Bronchial epithelial cell (primary cell): ENCODE measurements around the gene SNAP29. TPM values are rescaled to one million over a fixed set of nuclear protein-coding genes. Genes with fewer than 3 reads are reported as not detected.
"Not testable (repeated sequence)": the region's sequence is repeated elsewhere in the genome, so short reads cannot be mapped to it uniquely, and the experiment has no call there.

Experiments used
- DNase-seq: peaks from one replicate; pipeline ENCODE4 v3.0.0-alpha.2; 2010; ENCODE audit warnings: low read depth
- FAIRE-seq: peaks from 2 replicates; lab custom pipeline; 2011; peaks lifted over from hg19 to GRCh38; lab: Jason Lieb, UNC
- H3K27me3 ChIP-seq: 2 replicates; pipeline ENCODE4 v1.5.1; 2011; ENCODE audit warnings: low read length; ENCODE audit not compliant: control insufficient read depth, insufficient read depth
- H3K36me3 ChIP-seq: 2 replicates; pipeline ENCODE4 v1.5.1; 2011; ENCODE audit warnings: low read length; ENCODE audit not compliant: control insufficient read depth, insufficient read depth
- H3K4me3 ChIP-seq: 2 replicates; pipeline ENCODE4 v1.5.1; 2011; ENCODE audit warnings: mild to moderate bottlenecking, low read depth, low read length, control low read depth
- total RNA-seq: library from RNA; depleted of rRNA; stranded (reverse); fragments of >200 nt; gene quantifications from 2 replicates; pipeline ENCODE4 v1.2.1, GENCODE V29; 2014
- TF ChIP-seq, protein P1 (sequence below): IDR thresholded peaks from 2 replicates; pipeline ENCODE4 v1.5.1; 2011; ENCODE audit warnings: mild to moderate bottlenecking, moderate library complexity, low read length, control low read depth, inconsistent platforms; ENCODE audit not compliant: insufficient read depth, severe bottlenecking

SNAP29 gene
- total RNA-seq, 1 donor from 2014 or later, result 3.7 TPM

DNA sequence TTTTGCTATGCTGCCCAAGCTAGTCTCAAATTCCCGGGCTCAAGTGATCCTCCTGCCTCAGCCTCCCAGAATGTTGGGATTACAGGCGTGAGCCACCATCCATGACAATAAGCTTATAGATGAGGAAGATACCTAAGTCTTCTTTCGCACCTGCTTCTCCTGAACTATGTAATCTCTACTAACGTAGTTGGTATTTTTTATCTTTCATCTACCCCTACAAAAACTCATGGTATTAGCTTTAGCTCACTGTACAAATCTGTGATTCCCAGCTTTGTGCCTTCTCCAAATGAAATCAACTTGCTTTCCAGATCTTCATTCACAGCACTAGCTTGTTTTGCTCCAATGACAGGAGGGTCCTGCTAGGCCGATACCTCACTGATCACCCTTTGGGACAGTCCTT lies 36.6 kb upstream of the SNAP29 start:
- no peak overlapping the region for H3K4me3 ChIP-seq
- no peak for DNase-seq
- FAIRE-seq, result no peak
- no peaks in the 10 kb centered on the region for H3K27me3 ChIP-seq
- TF ChIP-seq, protein P1, sequence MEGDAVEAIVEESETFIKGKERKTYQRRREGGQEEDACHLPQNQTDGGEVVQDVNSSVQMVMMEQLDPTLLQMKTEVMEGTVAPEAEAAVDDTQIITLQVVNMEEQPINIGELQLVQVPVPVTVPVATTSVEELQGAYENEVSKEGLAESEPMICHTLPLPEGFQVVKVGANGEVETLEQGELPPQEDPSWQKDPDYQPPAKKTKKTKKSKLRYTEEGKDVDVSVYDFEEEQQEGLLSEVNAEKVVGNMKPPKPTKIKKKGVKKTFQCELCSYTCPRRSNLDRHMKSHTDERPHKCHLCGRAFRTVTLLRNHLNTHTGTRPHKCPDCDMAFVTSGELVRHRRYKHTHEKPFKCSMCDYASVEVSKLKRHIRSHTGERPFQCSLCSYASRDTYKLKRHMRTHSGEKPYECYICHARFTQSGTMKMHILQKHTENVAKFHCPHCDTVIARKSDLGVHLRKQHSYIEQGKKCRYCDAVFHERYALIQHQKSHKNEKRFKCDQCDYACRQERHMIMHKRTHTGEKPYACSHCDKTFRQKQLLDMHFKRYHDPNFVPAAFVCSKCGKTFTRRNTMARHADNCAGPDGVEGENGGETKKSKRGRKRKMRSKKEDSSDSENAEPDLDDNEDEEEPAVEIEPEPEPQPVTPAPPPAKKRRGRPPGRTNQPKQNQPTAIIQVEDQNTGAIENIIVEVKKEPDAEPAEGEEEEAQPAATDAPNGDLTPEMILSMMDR, result no peak
- H3K36me3 ChIP-seq, result peaks cover 6% of the 10 kb centered on the region

DNA sequence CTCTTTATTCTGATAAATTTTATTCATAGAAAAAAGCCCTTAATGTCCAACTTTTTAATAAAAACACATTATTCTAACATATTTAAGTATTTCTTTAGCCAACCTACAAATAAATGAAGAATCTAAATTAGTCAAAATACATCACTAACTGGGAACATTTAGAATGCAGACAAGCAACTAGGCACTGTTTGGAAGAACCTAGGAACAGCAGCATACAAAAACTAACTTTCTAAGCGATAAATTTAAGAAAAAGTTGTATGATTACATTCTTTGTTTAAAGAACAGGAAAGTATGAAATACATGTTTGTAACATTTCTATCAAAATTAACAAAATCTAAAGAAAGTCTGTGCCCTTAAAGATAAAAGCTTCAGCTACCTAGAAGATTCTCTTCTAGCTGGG lies 35.5 kb upstream of the SNAP29 start:
- H3K4me3 ChIP-seq, result no peak overlapping the region
- no peak for DNase-seq
- no peaks in the 10 kb centered on the region for H3K27me3 ChIP-seq
- peaks cover 6% of the 10 kb centered on the region for H3K36me3 ChIP-seq
- no peak for FAIRE-seq
- TF ChIP-seq, protein P1, result no peak

DNA sequence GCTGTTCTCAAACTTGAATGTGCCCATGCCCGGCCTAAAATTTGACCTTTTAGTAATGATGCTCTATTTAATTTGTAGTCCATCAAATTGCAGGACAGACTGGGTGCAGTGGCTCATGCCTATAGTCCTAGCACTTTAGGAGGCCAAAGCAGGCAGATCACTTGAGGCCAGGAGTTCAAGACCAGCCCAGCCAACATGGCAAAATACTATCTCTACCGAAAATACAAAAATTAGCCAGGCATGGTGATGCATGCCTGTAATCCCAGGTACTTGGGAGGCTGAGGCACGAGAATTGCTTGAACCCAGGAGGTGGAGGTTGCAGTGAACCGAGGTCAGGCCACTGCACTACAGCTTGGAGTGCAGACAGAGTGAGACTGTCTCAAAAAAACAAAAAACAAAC lies 33.6 kb upstream of the SNAP29 start:
- not testable (repeated sequence) for H3K4me3 ChIP-seq, H3K27me3 ChIP-seq, FAIRE-seq, DNase-seq, H3K36me3 ChIP-seq

DNA sequence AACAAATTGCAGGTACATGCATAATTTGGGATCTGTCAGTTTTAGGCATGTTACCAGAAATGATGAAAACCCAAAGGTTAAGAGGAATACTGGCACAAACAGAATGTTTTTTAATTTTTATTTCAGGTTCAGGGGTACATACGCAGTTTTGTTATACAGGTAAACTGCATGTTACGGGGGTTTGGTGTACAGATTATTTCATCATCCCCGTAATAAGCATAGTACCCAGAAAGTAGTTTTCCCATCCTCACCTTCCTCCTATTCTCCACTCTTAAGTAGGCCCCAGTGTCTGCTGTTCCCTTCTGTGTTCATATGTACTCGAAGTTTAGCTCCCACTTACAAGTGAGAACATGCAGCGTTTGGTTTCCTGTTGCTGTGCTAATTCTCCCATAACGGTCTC lies 33.2 kb upstream of the SNAP29 start:
- TF ChIP-seq, protein P1, result no peak
- Histone ChIP-seq H3K36me3 (peaks cover 3% of the 10 kb centered on the region), H3K4me3 (no peak overlapping the region), H3K27me3 (no peaks in the 10 kb centered on the region)
- FAIRE-seq, result no peak
- DNase-seq, result no peak

DNA sequence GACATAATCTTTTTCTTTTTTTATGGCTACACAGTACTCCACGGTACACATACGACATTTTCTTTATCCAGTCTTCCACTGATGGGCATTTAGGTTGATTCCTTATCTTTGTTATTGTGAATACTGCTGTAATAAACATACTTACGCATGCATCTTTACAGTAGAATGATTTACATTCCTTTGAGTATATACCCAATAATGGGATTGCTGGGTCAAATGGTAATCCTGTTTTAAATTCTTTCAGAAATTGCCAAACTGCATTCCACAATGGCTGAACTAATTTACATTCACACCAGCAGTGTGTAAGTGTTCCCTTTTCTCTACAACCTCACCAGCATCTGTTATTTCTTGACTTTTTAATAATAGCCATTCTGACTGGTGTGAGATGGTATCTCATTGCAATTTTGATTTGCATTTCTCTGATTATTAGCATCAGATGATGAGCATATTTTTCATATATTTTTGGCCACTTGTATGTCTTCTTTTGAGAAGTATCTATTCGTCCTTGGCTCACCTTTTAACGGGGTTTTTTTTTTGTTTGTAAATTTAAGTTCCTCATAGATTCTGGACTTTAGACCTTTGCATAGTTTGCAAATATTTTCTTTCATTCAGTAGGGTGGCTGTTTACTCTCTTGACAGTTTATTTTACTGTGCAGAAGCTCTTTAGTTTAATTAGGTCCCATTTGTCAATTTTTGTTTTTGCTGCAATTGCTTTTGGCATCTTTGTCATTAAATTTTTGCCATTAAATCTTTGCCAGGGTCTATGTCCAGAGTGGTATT lies 32.2 kb upstream of the SNAP29 start:
- not testable (repeated sequence) for DNase-seq, H3K27me3 ChIP-seq, H3K4me3 ChIP-seq, H3K36me3 ChIP-seq, FAIRE-seq

DNA sequence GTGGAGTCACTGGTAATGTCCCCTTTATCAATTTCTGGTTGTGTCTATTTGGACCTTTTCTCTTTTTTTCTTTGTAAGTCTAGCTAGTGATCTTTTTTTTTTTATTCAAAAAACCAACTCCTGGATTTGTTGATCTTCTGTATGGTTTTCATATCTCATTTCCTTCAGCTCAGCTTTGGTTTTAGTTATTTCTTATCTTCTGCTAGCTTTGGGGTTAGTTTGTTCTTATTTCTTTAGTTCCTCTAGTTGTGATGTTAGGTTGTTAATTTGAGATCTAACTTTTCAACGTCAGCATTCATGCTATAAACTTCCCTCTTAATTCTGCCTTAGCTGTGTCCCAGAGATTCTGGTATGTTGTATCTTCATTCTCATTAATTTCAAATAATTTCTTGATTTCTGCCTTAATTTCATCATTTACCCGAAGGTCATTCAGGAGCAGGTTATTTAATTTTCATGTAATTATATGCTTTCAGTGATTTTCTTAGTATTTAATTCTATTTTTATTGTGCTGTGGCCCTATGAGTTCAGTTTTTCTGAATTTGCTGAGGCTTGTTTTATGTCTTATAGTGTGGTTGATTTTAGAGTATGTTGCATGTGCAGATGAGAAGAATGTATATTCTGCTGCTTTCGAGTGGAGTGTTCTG lies 29.2 kb upstream of the SNAP29 start:
- FAIRE-seq (no peak), DNase-seq (no peak)
- no peaks in the 10 kb centered on the region for H3K27me3 ChIP-seq
- TF ChIP-seq, protein P1, result no peak
- no peak overlapping the region for H3K4me3 ChIP-seq
- peaks cover 6% of the 10 kb centered on the region for H3K36me3 ChIP-seq

DNA sequence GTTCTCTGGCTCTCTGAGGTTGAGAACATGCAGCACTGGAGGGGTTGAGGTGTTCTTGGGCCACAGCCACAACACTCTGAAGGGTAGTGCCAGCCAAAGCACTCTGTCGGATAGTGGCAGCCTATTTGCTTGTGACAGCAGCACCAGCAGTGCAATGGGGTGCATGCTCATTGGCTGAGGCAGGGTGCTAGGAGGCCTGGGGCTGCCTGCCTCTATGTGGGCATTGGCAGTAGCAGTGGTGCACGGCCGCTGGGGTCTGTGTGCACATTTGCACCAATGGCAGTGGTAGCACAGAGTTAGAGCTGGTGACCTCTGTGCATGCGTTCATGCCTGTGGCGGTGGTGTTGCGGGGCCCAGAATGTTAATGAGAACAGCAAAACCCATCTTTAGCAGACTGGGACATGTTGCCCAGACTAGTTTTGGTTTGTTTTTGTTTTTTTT lies 25.6 kb upstream of the SNAP29 start:
- Histone ChIP-seq H3K36me3 (peaks cover 6% of the 10 kb centered on the region), H3K4me3 (no peak overlapping the region), H3K27me3 (no peaks in the 10 kb centered on the region)
- TF ChIP-seq, protein P1, result no peak
- FAIRE-seq (no peak), DNase-seq (no peak)
